Measurements from ENCODE around the gene HOXA9.

GRCh38 chr7:27211764-27212204 is 46.4 kb upstream of the HOXA9 start:
- TF ChIP-seq CTCF (conservative IDR thresholded peaks at IDR 0.05; ENCODE audit: low read length) (no peak), EZH2phosphoT487 (IDR thresholded peaks at IDR 0.05; ENCODE audit: borderline replicate concordance, low read depth, low read length) (no peak)

Data from OCI-LY7 (cell line).